ENCODE data around the gene NPW. TPM values are rescaled to one million over a fixed set of nuclear protein-coding genes. Genes with fewer than 3 reads are reported as not detected.
"Not testable (repeated sequence)": the region's sequence is repeated elsewhere in the genome, so short reads cannot be mapped to it uniquely, and the experiment has no call there.

NPW gene
- total and polyA plus RNA-seq, 12 donors: 0.39 to 0.54 TPM; not detected in 10

- no peaks in the 10 kb centered on the region for H3K9me3 ChIP-seq
- H3K27ac ChIP-seq: peak within 1 kb of the TSS; percentile 76 to 96 (median 92)
- peaks cover 0 to 10% (median 0%) of the 10 kb centered on the region in 9 donors for H3K36me3 ChIP-seq
- TF ChIP-seq, protein P1, sequence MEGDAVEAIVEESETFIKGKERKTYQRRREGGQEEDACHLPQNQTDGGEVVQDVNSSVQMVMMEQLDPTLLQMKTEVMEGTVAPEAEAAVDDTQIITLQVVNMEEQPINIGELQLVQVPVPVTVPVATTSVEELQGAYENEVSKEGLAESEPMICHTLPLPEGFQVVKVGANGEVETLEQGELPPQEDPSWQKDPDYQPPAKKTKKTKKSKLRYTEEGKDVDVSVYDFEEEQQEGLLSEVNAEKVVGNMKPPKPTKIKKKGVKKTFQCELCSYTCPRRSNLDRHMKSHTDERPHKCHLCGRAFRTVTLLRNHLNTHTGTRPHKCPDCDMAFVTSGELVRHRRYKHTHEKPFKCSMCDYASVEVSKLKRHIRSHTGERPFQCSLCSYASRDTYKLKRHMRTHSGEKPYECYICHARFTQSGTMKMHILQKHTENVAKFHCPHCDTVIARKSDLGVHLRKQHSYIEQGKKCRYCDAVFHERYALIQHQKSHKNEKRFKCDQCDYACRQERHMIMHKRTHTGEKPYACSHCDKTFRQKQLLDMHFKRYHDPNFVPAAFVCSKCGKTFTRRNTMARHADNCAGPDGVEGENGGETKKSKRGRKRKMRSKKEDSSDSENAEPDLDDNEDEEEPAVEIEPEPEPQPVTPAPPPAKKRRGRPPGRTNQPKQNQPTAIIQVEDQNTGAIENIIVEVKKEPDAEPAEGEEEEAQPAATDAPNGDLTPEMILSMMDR (IDR thresholded peaks at IDR 0.05): peak in 3 of 9 donors; percentile 2 to 25 (median 20)
- peak; percentile 94 to 98 (median 97) for ATAC-seq
- 1 to 2% methylated on average over 52 of the region's 52 CpGs for WGBS, 2 donors
- H3K27me3 ChIP-seq: no peaks in the 10 kb centered on the region
- peaks cover 23 to 50% (median 40%) of the 10 kb centered on the region in 9 donors for H3K4me1 ChIP-seq
- peak; percentile 84 to 87 for DNase-seq
- peak within 1 kb of the TSS; percentile 69 to 99 (median 90) for H3K4me3 ChIP-seq
- intact Hi-C loops (cut with DNase I): loop anchor here in 2 of 10 donors (5.0 to 10.0 kb wide), 3 partner anchors 55 to 212 kb away; partner anchors contain the start of genes E4F1 (in 1 of the 2) and RAB26 (in 1 of the 2)
These were observed 9.6 kb upstream of the NPW start, which contains the start of gene ZNF598 for GRCh38 chr16:2009791-2010510. TSS of gene ZNF598 (minus strand) at chr16:2009821.

GRCh38 chr16:2011726-2012125, 7.9 kb upstream of the NPW start:
- peaks cover 23 to 33% (median 31%) of the 10 kb centered on the region in 9 donors for H3K4me1 ChIP-seq
- not testable (repeated sequence) for H3K4me3 ChIP-seq, H3K27me3 ChIP-seq, DNase-seq, ATAC-seq, H3K36me3 ChIP-seq, H3K27ac ChIP-seq, H3K9me3 ChIP-seq
- 89 to 90% methylated on average over 9 of the region's 9 CpGs for WGBS, 2 donors
- intact Hi-C loops (cut with DNase I): loop anchor here in 2 of 10 donors (5.0 to 10.0 kb wide), 2 partner anchors 53 to 211 kb away; partner anchors contain the start of gene E4F1 (in 1 of the 2)

- peaks cover 0 to 22% (median 11%) of the 10 kb centered on the region in 7 donors for H3K27me3 ChIP-seq
- no peak for DNase-seq
- H3K4me3 ChIP-seq: no peak overlapping the region
- H3K4me1 ChIP-seq: peaks cover 5 to 15% (median 13%) of the 10 kb centered on the region in 9 donors
- no peaks in the 10 kb centered on the region for H3K9me3 ChIP-seq
- TF ChIP-seq, protein P1 (IDR thresholded peaks at IDR 0.05): no peak
- no peak for ATAC-seq
- 91 to 92% methylated on average over 15 of the region's 15 CpGs for WGBS, 2 donors
- H3K27ac ChIP-seq: no peak overlapping the region
- H3K36me3 ChIP-seq: no peaks in the 10 kb centered on the region
- intact Hi-C loops (cut with DNase I): loop anchor here in 2 of 10 donors (5.0 to 10.0 kb wide), 2 partner anchors 51 to 209 kb away; partner anchors contain the start of gene E4F1 (in 1 of the 2)
These were observed 6.1 kb upstream of the NPW start for GRCh38 chr16:2013527-2013926.

- no peaks in the 10 kb centered on the region for H3K9me3 ChIP-seq
- peaks cover 14 to 39% (median 29%) of the 10 kb centered on the region in 7 donors for H3K27me3 ChIP-seq
- no peak overlapping the region for H3K4me3 ChIP-seq
- ATAC-seq: no peak
- H3K4me1 ChIP-seq: peaks cover 5 to 15% (median 9%) of the 10 kb centered on the region in 9 donors
- WGBS, 2 donors: 88 to 94% methylated on average over 24 of the region's 24 CpGs
- no peak for DNase-seq
- H3K36me3 ChIP-seq: no peaks in the 10 kb centered on the region
- H3K27ac ChIP-seq: no peak overlapping the region
- TF ChIP-seq, protein P1 (IDR thresholded peaks at IDR 0.05): no peak
- intact Hi-C loops (cut with DNase I): loop anchor here in 1 of 10 donors (10.0 kb wide), 1 partner anchor 49 kb away; no protein-coding TSS in a partner anchor
These were observed 4.3 kb upstream of the NPW start for GRCh38 chr16:2015117-2015946.
